Measurements from ENCODE around the gene RASL12. TPM values are rescaled to one million over a fixed set of nuclear protein-coding genes. Genes with fewer than 3 reads are reported as not detected.

Gene RASL12
- total and polyA plus RNA-seq, 2 of the 4 experiments (the other 2 are of a cell fraction): 0.18 to 0.22 TPM

- peak overlapping the region; percentile 32; the same call in 1 of the 2 replicates for H3K18ac ChIP-seq (ENCODE audit: low read depth, low read length)
- no peaks in the 10 kb centered on the region for H3K79me1 ChIP-seq (ENCODE audit: low read depth in 1 of 2, low read length in 2 of 2)
- no peaks in the 10 kb centered on the region for H3K9me1 ChIP-seq (ENCODE audit: insufficient read depth, low read length)
- H3K27me3 ChIP-seq (ENCODE audit: control insufficient read depth, insufficient read depth, low read length): peaks cover 26% of the 10 kb centered on the region
- ChIA-PET CTCF (interaction anchor here (1.9 kb wide), 1 partner anchor 13 kb away, joined by 9 read pairs; no protein-coding TSS in a partner anchor), POLR2A (ENCODE audit: unreplicated experiment) (no interaction called here)
- H2BK20ac ChIP-seq (ENCODE audit: low read depth, low read length): no peak overlapping the region; the same call in 1 of the 2 replicates
- H3K4me1 ChIP-seq (ENCODE audit: control insufficient read depth, insufficient read depth, low read length): peaks cover 30% of the 10 kb centered on the region
- peak overlapping the region; percentile 71; the same call in 1 of the 2 replicates for H2AK5ac ChIP-seq (ENCODE audit: low read depth, low read length)
- no peak overlapping the region; a peak in 1 of 4 replicates for H4K8ac ChIP-seq (ENCODE audit: low read depth in 2 of 2, low read length in 2 of 2)
- H4K5ac ChIP-seq (ENCODE audit: low read depth, low read length): peak overlapping the region; percentile 0; the same call in 1 of the 2 replicates
- intact Hi-C loops (cut with micrococcal nuclease): no loop called here
- dilution Hi-C loops (cut with HindIII; ENCODE audit: low sequenced_read_pairs, unreplicated experiment): no loop called here
- H4K91ac ChIP-seq (ENCODE audit: insufficient read depth, low read depth, low read length): no peak overlapping the region
- in situ Hi-C loops (cut with MboI; ENCODE audit: low sequenced_read_pairs): loop anchor here (5.0 to 10.0 kb wide), 2 partner anchors 36 to 54 kb away; no protein-coding TSS in a partner anchor
- BruUV-seq (replicated peaks): no TSS peak
- H3K9ac ChIP-seq (ENCODE audit: low read depth, low read length): no peak overlapping the region
- H3K4me2 ChIP-seq (ENCODE audit: low read depth, low read length): no peak overlapping the region
- H2BK15ac ChIP-seq (ENCODE audit: low read depth, low read length): no peak overlapping the region
- TF ChIP-seq CTCF (conservative IDR thresholded peaks at IDR 0.05; ENCODE audit: low read depth, low read length): no peak
- no peak for TF ChIP-seq USF2 (IDR thresholded peaks at IDR 0.05; ENCODE audit: low read depth, low read length)
- no peak for TF ChIP-seq RAD21 (IDR thresholded peaks at IDR 0.05; ENCODE audit: low read length)
- TF ChIP-seq BHLHE40 (IDR thresholded peaks at IDR 0.05; ENCODE audit: low read depth, low read length): no peak
- no peak for TF ChIP-seq RCOR1 (IDR thresholded peaks at IDR 0.05; ENCODE audit: insufficient replicate concordance, low read length)
- TF ChIP-seq CEBPB (IDR thresholded peaks at IDR 0.05; ENCODE audit: low read depth, low read length): no peak
- no peak for TF ChIP-seq ELK1 (IDR thresholded peaks at IDR 0.05; ENCODE audit: borderline replicate concordance, low read depth, low read length)
- TF ChIP-seq NFE2L2 (IDR thresholded peaks at IDR 0.05; ENCODE audit: low read depth, low read length): no peak
- TF ChIP-seq MXI1 (IDR thresholded peaks at IDR 0.05; ENCODE audit: borderline replicate concordance, low read depth, low read length): no peak
- no peak for TF ChIP-seq MAFK (IDR thresholded peaks at IDR 0.05; ENCODE audit: low read depth, low read length)
- TF ChIP-seq RFX5 (IDR thresholded peaks at IDR 0.05; ENCODE audit: low read depth, low read length): no peak
- no peak for TF ChIP-seq POLR2A (IDR thresholded peaks at IDR 0.05; ENCODE audit: low read depth, low read length)
- TF ChIP-seq MAZ (IDR thresholded peaks at IDR 0.05; ENCODE audit: borderline replicate concordance, low read depth, low read length): no peak
- H3K4ac ChIP-seq (ENCODE audit: low read depth, low read length): peak overlapping the region; percentile 4; the same call in 1 of the 2 replicates
- H3K14ac ChIP-seq (replicated peaks; ENCODE audit: low read depth, low read length): no peak overlapping the region
- ATAC-seq (ENCODE audit: low read depth) (no peak), DNase-seq (no peak)
- H2BK120ac ChIP-seq (ENCODE audit: low read depth, low read length): peak overlapping the region; percentile 2; the same call in 1 of the 2 replicates
- no peak overlapping the region for H3K4me3 ChIP-seq (ENCODE audit: insufficient read depth, low read depth, low read length)
- H2AFZ ChIP-seq (replicated peaks; ENCODE audit: low read length, poor library complexity): no peak overlapping the region
- H2AK9ac ChIP-seq (replicated peaks; ENCODE audit: low read depth, low read length, poor library complexity): no peak overlapping the region
- no peak overlapping the region for H3K56ac ChIP-seq (ENCODE audit: extremely low read depth, insufficient read depth, low read length)
- no peaks in the 10 kb centered on the region for H3K9me3 ChIP-seq (ENCODE audit: control insufficient read depth, insufficient read depth, low read length)
- no peak overlapping the region; the same call in 1 of the 2 replicates for H3K27ac ChIP-seq (ENCODE audit: insufficient read depth, low read length)
- H3K36me3 ChIP-seq (ENCODE audit: control insufficient read depth, insufficient read depth, low read length): no peaks in the 10 kb centered on the region
- H3K23ac ChIP-seq (ENCODE audit: low read depth, low read length): no peak overlapping the region
- no peaks in the 10 kb centered on the region for H4K20me1 ChIP-seq (ENCODE audit: insufficient read depth, low read length)
- no peak overlapping the region for H2BK5ac ChIP-seq (ENCODE audit: low read depth, low read length, poor library complexity, severe bottlenecking)
- WGBS, 2 experiments (ENCODE audit: extremely low coverage in 2 of 2, insufficient read length in 1 of 2): no CpG with 5 or more reads among the region's 6 CpGs
These were observed 20.8 kb upstream of the RASL12 start for GRCh38 chr15:65088643-65089021.

All from IMR-90 (cell line).